Activated naive CD8-positive, alpha-beta T cell treated with anti-CD3 and anti-CD28 coated beads for 36 hours (primary cell): ENCODE measurements around the gene ATG4C. TPM values are rescaled to one million over a fixed set of nuclear protein-coding genes. Genes with fewer than 3 reads are reported as not detected.

Experiments used
- DNase-seq: peaks from one replicate; pipeline ENCODE4 v3.0.0; 2021
- H3K27ac Mint-ChIP-seq: one replicate; pipeline ENCODE4 v1.8.0; 2022; ENCODE audit warnings: mild to moderate bottlenecking, moderate library complexity, mixed read lengths
- H3K27me3 Mint-ChIP-seq: one replicate; pipeline ENCODE4 v1.8.0; 2022; ENCODE audit warnings: mild to moderate bottlenecking, mixed read lengths
- H3K36me3 Mint-ChIP-seq: one replicate; pipeline ENCODE4 v1.8.0; 2021; ENCODE audit warnings: mild to moderate bottlenecking, mixed read lengths
- H3K4me1 Mint-ChIP-seq: one replicate; pipeline ENCODE4 v1.8.0; 2021; ENCODE audit warnings: mixed read lengths
- H3K4me3 Mint-ChIP-seq: one replicate; pipeline ENCODE4 v1.8.0; 2022; ENCODE audit warnings: mild to moderate bottlenecking, moderate library complexity, mixed read lengths
- H3K9me3 Mint-ChIP-seq: one replicate; pipeline ENCODE4 v1.8.0; 2022; ENCODE audit warnings: mixed read lengths
- total RNA-seq, 2 experiments: library from RNA; stranded (reverse); gene quantifications; one replicate each; pipeline ENCODE4 v1.2.3, GENCODE V29; 2021

ATG4C gene
- total RNA-seq, 2 experiments from 2014 or later, result 17.7 to 18.2 TPM

- Mint-ChIP-seq H3K4me1 (no peaks in the 10 kb centered on the region), H3K36me3 (no peaks in the 10 kb centered on the region), H3K4me3 (no peak overlapping the region), H3K27ac (no peak overlapping the region), H3K9me3 (no peaks in the 10 kb centered on the region), H3K27me3 (no peaks in the 10 kb centered on the region)
- no peak for DNase-seq
Observed at GRCh38 chr1:62901650-62902049, 117.7 kb downstream of the ATG4C start.

GRCh38 chr1:62903522-62903921, 119.6 kb downstream of the ATG4C start:
- Mint-ChIP-seq H3K36me3 (no peaks in the 10 kb centered on the region), H3K27me3 (peaks cover 3% of the 10 kb centered on the region), H3K4me3 (no peak overlapping the region)

GRCh38 chr1:62903982-62904855, 120.3 kb downstream of the ATG4C start:
- H3K27me3 Mint-ChIP-seq, result peaks cover 3% of the 10 kb centered on the region
- no peak overlapping the region for H3K27ac Mint-ChIP-seq
- no peaks in the 10 kb centered on the region for H3K9me3 Mint-ChIP-seq
- DNase-seq, result no peak
- H3K4me1 Mint-ChIP-seq, result peaks cover 8% of the 10 kb centered on the region
- no peaks in the 10 kb centered on the region for H3K36me3 Mint-ChIP-seq
- no peak overlapping the region for H3K4me3 Mint-ChIP-seq

More at GRCh38 chr1:62903522-62903921, 119.6 kb downstream of the ATG4C start:
- no peak for DNase-seq
- Mint-ChIP-seq H3K9me3 (no peaks in the 10 kb centered on the region), H3K4me1 (peaks cover 4% of the 10 kb centered on the region), H3K27ac (no peak overlapping the region)

- H3K27me3 Mint-ChIP-seq, result peaks cover 3% of the 10 kb centered on the region
- no peak overlapping the region for H3K27ac Mint-ChIP-seq
- no peak overlapping the region for H3K4me3 Mint-ChIP-seq
- H3K36me3 Mint-ChIP-seq, result no peaks in the 10 kb centered on the region
- DNase-seq, result no peak
- no peaks in the 10 kb centered on the region for H3K9me3 Mint-ChIP-seq
- H3K4me1 Mint-ChIP-seq, result peaks cover 8% of the 10 kb centered on the region
Observed at GRCh38 chr1:62904856-62905225, 120.9 kb downstream of the ATG4C start.

- Mint-ChIP-seq H3K27me3 (peaks cover 3% of the 10 kb centered on the region), H3K9me3 (no peaks in the 10 kb centered on the region)
- no peak for DNase-seq
Observed at GRCh38 chr1:62905309-62905708, 121.4 kb downstream of the ATG4C start.

GRCh38 chr1:62905872-62906271, 121.9 kb downstream of the ATG4C start:
- no peaks in the 10 kb centered on the region for H3K36me3 Mint-ChIP-seq
- DNase-seq, result no peak
- H3K9me3 Mint-ChIP-seq, result no peaks in the 10 kb centered on the region
- peaks cover 8% of the 10 kb centered on the region for H3K4me1 Mint-ChIP-seq
- no peak overlapping the region for H3K27ac Mint-ChIP-seq
- no peak overlapping the region for H3K4me3 Mint-ChIP-seq
- H3K27me3 Mint-ChIP-seq, result peaks cover 3% of the 10 kb centered on the region

More at GRCh38 chr1:62905309-62905708, 121.4 kb downstream of the ATG4C start:
- no peak overlapping the region for H3K27ac Mint-ChIP-seq
- H3K4me3 Mint-ChIP-seq, result no peak overlapping the region
- H3K36me3 Mint-ChIP-seq, result no peaks in the 10 kb centered on the region
- peaks cover 8% of the 10 kb centered on the region for H3K4me1 Mint-ChIP-seq

- DNase-seq, result no peak
- peaks cover 3% of the 10 kb centered on the region for H3K27me3 Mint-ChIP-seq
- peaks cover 2% of the 10 kb centered on the region for H3K9me3 Mint-ChIP-seq
- peaks cover 8% of the 10 kb centered on the region for H3K4me1 Mint-ChIP-seq
- H3K36me3 Mint-ChIP-seq, result no peaks in the 10 kb centered on the region
- no peak overlapping the region for H3K4me3 Mint-ChIP-seq
- H3K27ac Mint-ChIP-seq, result no peak overlapping the region
Observed at GRCh38 chr1:62906428-62906886, 122.5 kb downstream of the ATG4C start.

GRCh38 chr1:62908168-62908695, 124.3 kb downstream of the ATG4C start:
- DNase-seq, result no peak
- no peaks in the 10 kb centered on the region for H3K36me3 Mint-ChIP-seq
- H3K9me3 Mint-ChIP-seq, result peaks cover 2% of the 10 kb centered on the region
- peaks cover 3% of the 10 kb centered on the region for H3K27me3 Mint-ChIP-seq
- peaks cover 8% of the 10 kb centered on the region for H3K4me1 Mint-ChIP-seq
- H3K4me3 Mint-ChIP-seq, result no peak overlapping the region
- no peak overlapping the region for H3K27ac Mint-ChIP-seq

- Mint-ChIP-seq H3K9me3 (peaks cover 2% of the 10 kb centered on the region), H3K4me3 (no peak overlapping the region), H3K27ac (no peak overlapping the region), H3K4me1 (peaks cover 8% of the 10 kb centered on the region), H3K27me3 (peaks cover 11% of the 10 kb centered on the region), H3K36me3 (no peaks in the 10 kb centered on the region)
- DNase-seq, result no peak
Observed at GRCh38 chr1:62912028-62912638, 128.2 kb downstream of the ATG4C start.

Other genes starting within 250 kb of the ATG4C start
- gene ANGPTL3, start 186.6 kb upstream of the ATG4C start, total RNA-seq, result not detected
- 10 to 100 TPM; 12.7 to 13.9 TPM for gene DOCK7, start 95.7 kb upstream of the ATG4C start, total RNA-seq